OCI-LY7 (cell line): Measurements from ENCODE around the gene PRKAG2. TPM values are rescaled to one million over a fixed set of nuclear protein-coding genes. Genes with fewer than 3 reads are reported as not detected.
"Not testable (repeated sequence)": the region's sequence is repeated elsewhere in the genome, so short reads cannot be mapped to it uniquely, and the experiment has no call there.

ENCODE experiments used
- BruUV-seq: library from RNA; stranded (reverse); fragments of 400-500 nt; replicated peaks from 2 replicates; lab custom pipeline; 2021; lab: Mats Ljungman, UMichigan
- CTCF ChIA-PET: fragments of 300-600 bp; sonication (Branson Sonifier 250); formaldehyde crosslinking; loops from one replicate; lab custom pipeline; 2022; ENCODE audit warnings: antibody characterized with exemption; ENCODE audit not compliant: unreplicated experiment; lab: Charles Lee
- POLR2A ChIA-PET: fragments of 300-600 bp; sonication (Branson Sonifier 250); formaldehyde crosslinking; loops from one replicate; lab custom pipeline; 2022; ENCODE audit warnings: antibody characterized with exemption; lab: Charles Lee
- DNase-seq: peaks from one replicate; pipeline ENCODE4 v3.0.0-alpha.2; 2015; ENCODE audit warnings: low spot score
- H2AFZ ChIP-seq: fragments of 200-600 bp; sonication (generic), shearing (Covaris generic); 2 replicates; pipeline ENCODE4 v1.6.1; 2014; ENCODE audit warnings: mild to moderate bottlenecking, antibody characterized with exemption, low read length, moderate library complexity
- H3K27ac ChIP-seq: fragments of 200-600 bp; sonication (generic); 2 replicates; pipeline ENCODE4 v1.5.1; 2014; ENCODE audit warnings: mixed run types, low read depth, mild to moderate bottlenecking, moderate library complexity, low read length, inconsistent platforms; ENCODE audit not compliant: poor library complexity, severe bottlenecking
- H3K36me3 ChIP-seq: fragments of 200-600 bp; sonication (generic); 2 replicates; pipeline ENCODE4 v1.6.1; 2014; ENCODE audit warnings: mild to moderate bottlenecking, antibody characterized with exemption, low read length, moderate library complexity, mixed read lengths; ENCODE audit not compliant: insufficient read depth
- H3K4me1 ChIP-seq: fragments of 200-600 bp; sonication (generic); 2 replicates; pipeline ENCODE4 v1.5.1; 2014; ENCODE audit warnings: mild to moderate bottlenecking, low read length; ENCODE audit not compliant: insufficient read depth, poor library complexity, severe bottlenecking
- H3K4me2 ChIP-seq: fragments of 200-600 bp; sonication (generic); 2 replicates; pipeline ENCODE4 v1.6.1; 2014; ENCODE audit warnings: mild to moderate bottlenecking, low read length
- H3K4me3 ChIP-seq: fragments of 200-600 bp; sonication (generic); 2 replicates; pipeline ENCODE4 v1.5.1; 2014; ENCODE audit warnings: mild to moderate bottlenecking, low read depth, low read length; ENCODE audit not compliant: poor library complexity, severe bottlenecking
- H3K79me2 ChIP-seq: fragments of 200-600 bp; sonication (generic); 2 replicates; pipeline ENCODE4 v1.6.1; 2016; ENCODE audit warnings: low read depth, mild to moderate bottlenecking, low read length, moderate library complexity, mixed read lengths; ENCODE audit not compliant: insufficient read depth
- H3K9me2 ChIP-seq: fragments of 200-600 bp; sonication (generic); 2 replicates; pipeline ENCODE4 v1.6.1; 2016; ENCODE audit warnings: mild to moderate bottlenecking, low read length, mixed read lengths; ENCODE audit not compliant: insufficient read depth
- H3K9me3 ChIP-seq: fragments of 200-600 bp; sonication (generic); 2 replicates; pipeline ENCODE4 v1.6.1; 2014; ENCODE audit warnings: mild to moderate bottlenecking, mixed run types, low read length, mixed read lengths
- H4K20me1 ChIP-seq: fragments of 200-600 bp; sonication (generic); 2 replicates; pipeline ENCODE4 v1.6.1; 2014; ENCODE audit warnings: mild to moderate bottlenecking, antibody characterized with exemption, low read length, moderate library complexity, mixed read lengths; ENCODE audit not compliant: insufficient read depth
- EZH2phosphoT487 ChIP-seq: fragments of 200-600 bp; sonication (generic); IDR thresholded peaks from 2 replicates; pipeline ENCODE4 v1.6.1; 2018; ENCODE audit warnings: low read depth, borderline replicate concordance, mild to moderate bottlenecking, mixed run types, antibody characterized with exemption, low read length, moderate library complexity, mixed read lengths
- intact Hi-C: fragments of 100-400 bp; cut with micrococcal nuclease; formaldehyde crosslinking; loops from one replicate; pipeline ENCODE4 v1.10.0; 2022; ENCODE audit not compliant: unreplicated experiment
- total RNA-seq, 2 experiments: library from RNA; depleted of rRNA in 1 of 2; stranded (reverse); fragments of >200 nt in 1 of 2; shearing (Covaris generic) in 1 of 2; gene quantifications; 2 replicates each; pipeline ENCODE4 v1.2.3, GENCODE V29; 2014 to 2022
- TF ChIP-seq, protein P1 (sequence below): fragments of 200-600 bp; sonication (generic); conservative IDR thresholded peaks from 2 replicates; pipeline ENCODE4 v1.5.1; 2014; ENCODE audit warnings: mild to moderate bottlenecking, antibody characterized with exemption, low read length, moderate library complexity, mixed read lengths

The PRKAG2 gene
- total RNA-seq, 2 experiments from 2014 or later, result 1.2 to 5.1 TPM

DNA sequence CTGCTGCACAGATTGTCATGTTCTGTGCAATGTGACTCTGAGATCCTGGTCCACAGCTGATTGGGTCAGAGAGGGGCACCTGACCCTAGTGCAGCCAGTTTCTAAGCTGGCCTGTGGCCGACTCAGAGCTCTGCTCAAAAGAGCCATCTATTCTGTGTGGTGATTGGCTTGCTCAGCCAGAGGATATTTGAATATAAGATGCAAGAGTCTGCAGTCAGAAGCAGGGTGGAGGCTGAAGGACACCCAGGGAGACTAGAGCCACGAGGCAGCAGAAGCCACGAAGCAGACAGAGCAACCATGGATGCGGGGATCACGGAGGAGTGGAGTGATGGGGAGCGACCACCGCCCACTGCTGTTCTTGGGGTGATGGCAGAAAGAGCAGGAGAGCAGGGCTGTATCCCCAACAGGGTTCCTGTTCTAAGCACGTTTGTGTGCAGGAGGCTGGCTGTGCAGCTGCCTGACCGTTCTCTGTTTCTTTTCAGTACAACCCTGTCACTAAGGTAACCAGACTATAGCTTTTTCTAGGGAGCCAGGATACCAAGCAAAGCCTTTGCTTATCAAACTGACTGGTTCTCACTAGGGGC lies 337.7 kb downstream of the PRKAG2 start:
- Histone ChIP-seq H3K9me2 (no peaks in the 10 kb centered on the region), H2AFZ (no peak overlapping the region), H3K36me3 (no peaks in the 10 kb centered on the region), H3K4me3 (no peak overlapping the region), H3K27ac (no peak overlapping the region), H4K20me1 (no peaks in the 10 kb centered on the region), H3K4me1 (no peaks in the 10 kb centered on the region), H3K79me2 (no peaks in the 10 kb centered on the region), H3K4me2 (no peak overlapping the region), H3K9me3 (no peaks in the 10 kb centered on the region)
- TF ChIP-seq, protein P1, sequence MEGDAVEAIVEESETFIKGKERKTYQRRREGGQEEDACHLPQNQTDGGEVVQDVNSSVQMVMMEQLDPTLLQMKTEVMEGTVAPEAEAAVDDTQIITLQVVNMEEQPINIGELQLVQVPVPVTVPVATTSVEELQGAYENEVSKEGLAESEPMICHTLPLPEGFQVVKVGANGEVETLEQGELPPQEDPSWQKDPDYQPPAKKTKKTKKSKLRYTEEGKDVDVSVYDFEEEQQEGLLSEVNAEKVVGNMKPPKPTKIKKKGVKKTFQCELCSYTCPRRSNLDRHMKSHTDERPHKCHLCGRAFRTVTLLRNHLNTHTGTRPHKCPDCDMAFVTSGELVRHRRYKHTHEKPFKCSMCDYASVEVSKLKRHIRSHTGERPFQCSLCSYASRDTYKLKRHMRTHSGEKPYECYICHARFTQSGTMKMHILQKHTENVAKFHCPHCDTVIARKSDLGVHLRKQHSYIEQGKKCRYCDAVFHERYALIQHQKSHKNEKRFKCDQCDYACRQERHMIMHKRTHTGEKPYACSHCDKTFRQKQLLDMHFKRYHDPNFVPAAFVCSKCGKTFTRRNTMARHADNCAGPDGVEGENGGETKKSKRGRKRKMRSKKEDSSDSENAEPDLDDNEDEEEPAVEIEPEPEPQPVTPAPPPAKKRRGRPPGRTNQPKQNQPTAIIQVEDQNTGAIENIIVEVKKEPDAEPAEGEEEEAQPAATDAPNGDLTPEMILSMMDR, result no peak
- no peak for TF ChIP-seq EZH2phosphoT487
- no peak for DNase-seq
- ChIA-PET CTCF (no interaction called here), POLR2A (interaction anchor here (1.0 kb wide), 2 partner anchors 48 to 92 kb away, joined by 3 read pairs; no protein-coding TSS in a partner anchor)
- intact Hi-C loops, result no loop called here
- BruUV-seq, result no TSS peak

DNA sequence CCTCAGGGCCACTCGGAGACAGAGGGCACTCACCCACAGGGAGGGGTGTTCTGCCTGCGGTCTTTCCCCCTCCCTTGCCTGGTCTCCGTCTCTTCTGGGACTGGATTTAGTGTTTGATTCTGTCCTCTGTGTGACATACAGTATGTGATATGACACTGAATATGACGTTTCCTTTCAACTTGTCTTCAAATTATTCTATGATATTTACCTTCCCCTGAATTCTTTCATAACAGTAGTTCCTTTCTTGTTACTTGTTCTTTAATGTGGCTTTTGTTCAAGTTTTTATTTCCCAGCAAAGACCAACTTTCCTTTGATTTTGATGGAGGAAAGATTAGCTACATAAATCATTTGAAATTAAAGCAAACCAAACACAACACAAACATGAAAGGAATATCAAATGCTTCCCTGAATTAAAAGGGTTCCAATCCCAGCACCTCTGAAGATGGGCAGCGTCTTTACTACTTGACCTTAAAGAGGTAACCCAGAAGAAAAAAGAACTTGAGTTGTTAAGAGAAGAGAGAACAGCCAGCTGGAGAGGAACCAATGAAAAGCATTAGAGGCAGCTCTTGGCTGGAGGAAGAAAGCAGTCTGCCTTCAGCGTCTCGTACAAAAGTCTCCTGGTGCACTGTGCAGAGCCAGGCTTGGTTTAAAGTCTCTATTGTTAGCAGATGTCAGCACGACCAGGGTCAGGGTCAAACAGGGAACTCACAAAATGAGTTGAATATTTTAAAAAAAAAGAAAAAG lies 338.9 kb downstream of the PRKAG2 start:
- intact Hi-C loops, result no loop called here
- ChIA-PET POLR2A (interaction anchor here (1.0 kb wide), 2 partner anchors 47 to 93 kb away, joined by 3 read pairs; no protein-coding TSS in a partner anchor), CTCF (no interaction called here)
- Histone ChIP-seq H3K36me3 (no peaks in the 10 kb centered on the region), H2AFZ (no peak overlapping the region), H3K9me3 (no peaks in the 10 kb centered on the region), H3K27ac (no peak overlapping the region), H4K20me1 (no peaks in the 10 kb centered on the region), H3K4me3 (no peak overlapping the region), H3K4me1 (no peaks in the 10 kb centered on the region), H3K79me2 (no peaks in the 10 kb centered on the region), H3K9me2 (no peaks in the 10 kb centered on the region), H3K4me2 (no peak overlapping the region)
- no peak for DNase-seq
- TF ChIP-seq EZH2phosphoT487, result no peak
- TF ChIP-seq, protein P1, result no peak
- no TSS peak for BruUV-seq

DNA sequence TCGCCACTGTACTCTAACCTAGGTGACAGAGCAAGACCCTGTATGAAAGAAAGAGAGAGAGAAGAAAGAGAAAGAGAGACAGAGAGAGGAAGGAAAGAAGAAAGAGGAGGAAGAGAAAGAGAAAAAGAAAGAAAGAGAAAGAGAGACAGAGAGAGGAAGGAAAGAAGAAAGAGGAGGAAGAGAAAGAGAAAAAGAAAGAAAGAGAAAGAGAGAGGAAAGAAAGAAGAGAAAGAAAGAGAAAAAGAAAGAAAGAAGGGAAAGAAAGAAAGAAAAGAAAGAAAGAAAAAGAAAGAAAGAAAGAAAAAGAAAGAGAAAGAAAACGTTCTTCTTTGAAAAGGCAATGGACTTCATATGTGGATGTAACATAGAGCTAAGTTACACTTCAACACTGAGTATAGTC lies 340.7 kb downstream of the PRKAG2 start:
- H3K27ac ChIP-seq, H2AFZ ChIP-seq, H3K9me2 ChIP-seq, H3K4me3 ChIP-seq, H3K4me2 ChIP-seq, H3K36me3 ChIP-seq, H3K4me1 ChIP-seq, H4K20me1 ChIP-seq, intact Hi-C loops, POLR2A ChIA-PET, CTCF ChIA-PET, H3K9me3 ChIP-seq, BruUV-seq, H3K79me2 ChIP-seq, DNase-seq: not testable (repeated sequence)
